CMK (cell line): Measurements from ENCODE around the gene MMRN2.

ENCODE experiments used
- DNase-seq: peaks from one replicate; pipeline ENCODE4 v3.0.0-alpha.2; 2010; ENCODE audit warnings: low read depth

The MMRN2 gene

GRCh38 chr10:86888585-86889381, 68.6 kb downstream of the MMRN2 start:
- DNase-seq, result no peak
